GM19240 (cell line): ENCODE data around the gene TNFRSF8.

Experiments
- DNase-seq: peaks from one replicate; pipeline ENCODE4 v3.0.0; 2011; ENCODE audit warnings: low spot score; ENCODE audit not compliant: insufficient read length

Gene TNFRSF8

GRCh38 chr1:12172042-12172851 lies 109.1 kb downstream of the TNFRSF8 start:
- no peak for DNase-seq

DNA sequence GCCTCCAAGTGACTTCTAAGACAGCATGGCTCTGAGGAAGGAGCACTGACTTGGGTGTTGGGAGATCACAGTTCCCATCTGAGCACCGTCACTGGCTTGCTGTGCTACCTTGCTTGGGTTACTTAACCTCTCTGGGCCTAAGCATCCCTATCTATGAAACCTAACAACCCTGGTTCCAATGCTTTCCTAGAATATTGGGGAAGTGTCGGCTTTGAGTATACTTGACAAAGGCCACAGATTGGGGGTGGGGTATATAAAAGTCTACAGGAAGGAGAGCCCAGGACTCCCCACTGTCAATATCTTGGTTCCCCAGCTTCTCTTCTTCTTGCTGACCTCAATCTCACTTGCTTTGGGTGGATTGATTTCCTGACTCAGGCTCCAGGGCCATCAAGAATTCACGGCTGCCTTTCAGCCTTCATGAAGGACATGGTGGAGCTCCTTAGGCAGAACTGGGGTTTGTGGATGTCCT lies 110.0 kb downstream of the TNFRSF8 start:
- DNase-seq = no peak

GRCh38 chr1:12173631-12174121 lies 110.6 kb downstream of the TNFRSF8 start:
- DNase-seq = no peak

DNA sequence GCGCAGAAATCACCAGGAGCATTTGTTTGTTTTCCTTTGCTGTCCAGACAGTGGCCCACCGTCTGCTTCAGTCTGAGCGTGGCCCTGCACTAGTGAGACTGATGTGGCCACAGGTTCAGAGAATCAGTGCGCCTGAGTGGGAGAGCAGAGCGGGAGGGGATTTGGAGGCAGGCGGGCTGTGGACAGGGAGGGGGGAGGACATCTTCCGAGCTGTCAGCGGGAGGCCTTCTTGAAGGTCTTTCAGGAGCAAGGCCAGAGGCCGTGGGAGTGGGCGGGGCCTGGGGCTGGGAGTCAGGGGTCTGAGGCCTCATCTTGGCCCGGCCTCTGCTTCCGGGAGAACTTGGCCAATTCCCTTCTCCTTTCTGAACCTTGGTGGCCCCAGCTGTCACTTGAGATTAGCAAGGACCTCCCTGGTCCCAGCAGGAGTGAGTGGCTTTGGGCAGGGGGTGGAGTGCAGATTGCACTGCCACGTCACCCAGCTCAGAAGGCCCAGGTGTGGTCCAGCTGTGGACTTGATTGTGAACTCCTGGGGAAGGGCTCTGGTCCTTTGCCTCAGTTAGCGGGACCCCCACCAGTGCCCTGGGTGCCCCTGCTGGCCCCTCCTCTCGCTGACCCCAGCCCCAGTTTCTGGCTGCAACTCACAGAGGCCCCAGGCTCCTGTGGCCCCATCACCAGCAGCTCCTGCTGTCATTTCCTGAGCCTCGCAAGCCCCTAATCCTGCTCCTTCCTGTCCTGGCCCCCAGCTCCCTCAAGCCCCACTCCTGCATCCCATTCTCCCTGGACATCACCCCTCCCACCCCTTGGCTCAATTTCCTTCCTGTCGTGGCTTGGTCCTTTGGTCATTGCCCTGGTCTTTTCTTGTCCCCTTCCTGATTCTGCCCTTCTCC lies 112.1 kb downstream of the TNFRSF8 start:
- no peak for DNase-seq

DNA sequence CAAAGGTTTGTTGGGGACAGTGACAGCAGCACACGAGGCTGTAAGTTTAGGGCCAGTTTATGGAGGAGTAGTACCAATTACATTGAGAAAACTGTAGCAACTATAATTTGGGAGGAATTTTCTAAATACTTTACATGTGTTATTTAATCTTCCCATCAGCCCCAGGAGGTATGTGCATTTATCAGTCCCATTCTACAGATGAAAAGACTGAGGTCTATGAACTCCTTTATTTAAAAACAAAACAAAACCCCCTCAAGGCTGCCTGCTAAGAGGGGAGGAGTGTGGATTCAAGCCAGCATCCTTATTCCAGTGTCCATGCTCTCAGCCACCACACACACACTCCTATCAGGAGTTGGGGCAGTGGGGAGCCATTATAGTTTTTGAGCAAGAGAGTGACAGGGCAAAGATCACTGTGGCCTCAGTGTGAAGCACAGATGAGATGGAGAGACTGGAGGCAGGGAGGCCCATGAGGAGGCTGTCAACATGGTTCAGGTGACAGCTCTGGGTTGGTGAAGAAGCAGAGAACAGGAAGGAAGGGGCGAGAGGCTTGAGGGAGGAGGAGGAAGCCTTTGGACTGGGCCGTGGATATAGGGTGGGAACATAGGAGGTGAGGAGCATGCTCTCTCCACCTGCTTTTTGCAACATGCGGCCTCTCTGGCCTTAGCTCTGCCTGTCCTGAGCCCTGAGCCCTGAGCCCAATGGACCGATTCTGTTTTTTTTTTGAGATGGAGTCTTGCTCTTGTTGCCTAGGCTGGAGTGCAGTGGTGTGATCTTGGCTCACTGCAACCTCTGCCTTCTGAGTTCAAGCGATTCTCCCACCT lies 113.4 kb downstream of the TNFRSF8 start:
- DNase-seq = no peak

DNA sequence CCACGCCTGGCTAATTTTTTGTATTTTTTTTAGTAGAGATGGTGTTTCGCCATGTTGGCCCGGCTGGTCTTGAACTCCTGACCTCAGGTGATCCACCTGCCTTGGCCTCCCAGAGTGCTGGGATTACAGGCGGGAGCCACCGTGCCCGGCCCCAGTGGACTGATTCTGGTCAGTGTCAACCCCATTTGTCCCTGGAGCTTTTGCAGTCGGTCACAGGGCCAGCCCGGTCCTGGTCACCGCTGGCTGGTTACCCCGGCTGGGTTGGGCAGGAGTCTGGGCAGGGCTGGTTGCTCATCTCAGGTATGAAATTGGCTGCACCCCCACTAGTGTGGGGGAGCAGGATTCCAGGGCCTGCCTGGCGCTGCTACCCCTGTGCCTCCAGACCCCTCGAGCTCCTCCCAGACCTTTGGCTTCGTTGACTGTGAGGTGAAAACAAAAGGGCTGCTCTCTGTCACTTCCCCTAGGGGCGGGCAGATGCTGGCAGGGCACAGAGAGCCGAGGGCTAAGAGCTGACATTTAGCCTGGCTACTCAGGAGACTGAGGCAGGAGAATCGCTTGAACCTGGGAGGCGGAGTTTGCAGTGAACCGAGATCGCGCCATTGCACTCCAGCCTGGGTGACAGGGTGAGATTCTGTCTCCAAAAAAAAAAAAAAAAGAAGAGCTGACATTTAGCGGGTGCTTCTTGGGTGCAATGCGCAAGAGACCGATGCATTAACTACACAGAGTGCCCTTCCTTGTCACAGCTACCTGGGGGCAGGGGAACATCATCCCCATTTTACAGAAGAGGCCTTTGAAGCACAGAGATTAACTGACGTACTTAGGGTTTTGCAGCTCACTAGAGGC lies 114.3 kb downstream of the TNFRSF8 start:
- no peak for DNase-seq

DNA sequence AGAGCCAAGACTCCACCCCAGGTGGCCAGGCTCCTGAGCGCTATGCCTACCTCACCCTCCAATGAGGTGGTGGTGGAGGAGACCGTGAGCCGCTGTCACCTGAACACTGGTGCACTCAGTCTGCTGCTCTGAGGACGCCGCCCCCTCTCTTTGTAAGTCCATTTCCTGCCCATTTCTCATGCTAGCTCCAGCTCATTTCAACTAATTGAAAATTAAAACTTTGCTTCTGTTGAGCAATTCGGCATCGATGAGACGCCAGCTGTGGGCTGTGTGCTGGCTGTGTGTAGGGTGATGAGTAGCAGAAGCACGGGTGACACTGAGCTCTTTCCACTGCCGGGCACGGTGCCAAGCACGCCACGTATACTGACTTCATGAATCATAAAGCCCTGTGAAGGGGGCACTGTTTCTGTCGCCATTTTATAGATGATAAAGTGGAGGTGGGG lies 114.9 kb downstream of the TNFRSF8 start:
- no peak for DNase-seq

DNA sequence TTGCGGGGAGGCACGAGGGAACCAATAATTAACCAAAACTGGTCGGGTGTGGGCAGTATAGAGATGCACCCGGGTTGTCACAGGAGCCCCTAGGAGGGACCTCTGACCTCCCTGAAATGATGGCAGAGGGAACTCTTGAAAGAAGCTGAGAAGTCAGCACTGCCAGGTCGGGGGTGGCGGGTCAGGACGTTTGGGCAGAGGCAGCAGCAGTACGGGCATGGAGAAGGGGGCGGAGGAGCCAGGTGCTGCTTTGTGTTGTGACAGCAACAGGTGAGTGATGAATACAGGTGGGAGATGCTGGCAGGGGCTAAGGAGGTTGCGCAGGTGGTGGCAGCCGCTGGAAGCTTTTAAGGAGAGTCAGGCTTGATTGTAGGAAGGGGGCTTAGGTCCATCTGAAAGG lies 115.4 kb downstream of the TNFRSF8 start:
- no peak for DNase-seq

DNA sequence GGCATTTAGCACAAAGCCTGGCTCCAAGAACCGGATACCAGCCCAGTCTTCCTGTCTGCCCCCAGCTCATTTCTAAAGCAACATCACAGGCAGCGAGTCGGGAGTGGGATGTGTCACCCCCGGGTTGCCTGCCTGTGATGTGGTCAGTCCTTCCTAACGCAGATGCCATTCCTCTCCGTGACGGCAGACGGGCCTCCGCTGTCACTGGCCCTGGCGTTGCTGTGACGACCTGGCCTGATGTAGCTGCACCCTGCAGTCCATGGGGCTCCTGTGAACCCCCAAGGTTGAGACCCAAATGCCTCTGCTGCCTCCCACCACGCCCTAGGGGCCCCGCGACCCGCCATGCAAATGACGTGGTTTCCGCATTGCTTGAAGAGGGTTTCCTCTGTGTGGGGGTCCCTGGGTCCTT lies 116.0 kb downstream of the TNFRSF8 start:
- DNase-seq = no peak

DNA sequence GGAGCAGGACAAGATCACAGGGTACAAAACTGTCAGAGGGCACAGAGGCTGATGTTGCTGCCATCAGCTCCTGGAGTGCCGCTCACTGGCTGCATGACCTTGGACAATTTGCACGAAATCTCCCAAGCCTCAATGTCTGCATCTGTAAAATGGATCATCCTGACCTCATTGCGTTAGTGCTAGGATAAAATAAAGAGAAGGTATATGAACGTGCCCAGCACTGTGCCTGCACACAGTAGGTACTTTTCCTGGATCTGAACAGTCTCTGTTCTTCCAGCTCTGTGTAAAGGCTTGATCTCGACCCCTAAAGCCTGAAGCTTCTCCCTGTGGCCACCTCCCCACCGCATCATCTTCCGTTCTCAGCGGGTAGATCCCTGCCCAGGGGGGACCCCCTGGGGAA lies 116.6 kb downstream of the TNFRSF8 start:
- DNase-seq = no peak

DNA sequence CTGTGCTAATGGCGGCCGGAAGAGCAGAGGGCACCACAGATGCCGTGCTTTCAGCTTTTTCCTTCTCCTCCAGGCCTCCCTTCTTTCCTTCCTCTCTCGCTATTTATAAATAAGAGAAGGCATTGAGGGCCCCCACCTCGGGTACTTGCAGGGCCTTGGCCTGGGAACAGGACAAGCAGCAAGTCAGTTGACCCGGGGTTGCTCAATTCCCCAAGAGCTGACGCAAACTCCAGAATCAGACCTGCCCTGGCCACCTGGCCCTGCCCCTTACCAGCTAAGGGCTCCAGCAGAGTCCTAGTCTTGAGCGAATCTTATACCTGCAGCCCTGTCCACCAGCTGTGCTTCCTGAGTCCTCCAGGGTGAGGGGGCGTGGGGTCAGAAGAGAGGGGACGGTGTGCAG lies 117.2 kb downstream of the TNFRSF8 start:
- no peak for DNase-seq

DNA sequence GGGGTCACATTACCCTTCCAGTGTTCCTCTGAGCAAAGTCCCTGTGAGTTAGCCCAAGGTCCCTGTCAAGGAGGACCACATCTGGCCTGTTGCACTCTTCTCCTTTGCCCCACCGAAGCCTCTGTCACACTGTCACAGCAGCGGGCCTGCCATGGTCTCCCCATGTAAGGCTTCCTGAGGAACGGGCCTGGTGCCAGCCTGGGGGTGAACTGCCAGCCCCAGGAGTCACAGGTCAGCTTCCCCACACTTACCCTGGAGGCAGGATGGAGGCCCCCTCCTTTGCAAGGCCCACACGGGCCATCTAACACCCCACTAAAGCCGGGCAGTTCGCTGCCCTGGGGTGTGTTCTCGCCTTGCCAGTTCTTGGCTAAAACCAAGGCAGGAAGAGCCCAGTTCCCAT lies 117.8 kb downstream of the TNFRSF8 start:
- no peak for DNase-seq

GRCh38 chr1:12181568-12181967 lies 118.5 kb downstream of the TNFRSF8 start:
- no peak for DNase-seq

DNA sequence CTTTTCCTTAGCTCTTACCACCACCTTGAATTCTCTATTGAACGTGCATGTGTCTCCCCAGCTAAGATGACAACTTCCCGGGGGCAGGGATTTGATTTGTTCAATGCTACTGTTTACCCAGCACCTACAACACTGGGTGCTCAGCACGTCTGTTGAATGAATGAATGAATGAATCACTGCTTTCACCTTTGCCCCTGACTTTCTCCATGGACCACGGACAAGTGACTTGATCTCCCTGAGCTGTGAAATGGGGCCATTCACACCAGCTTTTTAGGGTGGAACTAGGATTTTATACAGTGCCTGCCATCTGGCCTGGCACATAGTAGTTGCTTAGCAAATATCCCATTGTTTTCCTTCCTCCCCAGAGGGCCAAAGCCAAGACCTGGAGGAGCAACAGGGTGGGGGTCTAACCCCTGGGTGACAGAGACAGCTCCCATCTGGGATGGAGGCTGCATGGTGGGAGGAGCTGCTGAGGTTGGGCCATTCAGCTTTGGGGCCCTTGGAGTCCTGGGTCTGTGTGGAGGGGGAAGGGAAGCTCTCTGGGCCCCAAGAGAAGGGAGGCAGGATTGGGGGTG lies 119.4 kb downstream of the TNFRSF8 start:
- DNase-seq = no peak

DNA sequence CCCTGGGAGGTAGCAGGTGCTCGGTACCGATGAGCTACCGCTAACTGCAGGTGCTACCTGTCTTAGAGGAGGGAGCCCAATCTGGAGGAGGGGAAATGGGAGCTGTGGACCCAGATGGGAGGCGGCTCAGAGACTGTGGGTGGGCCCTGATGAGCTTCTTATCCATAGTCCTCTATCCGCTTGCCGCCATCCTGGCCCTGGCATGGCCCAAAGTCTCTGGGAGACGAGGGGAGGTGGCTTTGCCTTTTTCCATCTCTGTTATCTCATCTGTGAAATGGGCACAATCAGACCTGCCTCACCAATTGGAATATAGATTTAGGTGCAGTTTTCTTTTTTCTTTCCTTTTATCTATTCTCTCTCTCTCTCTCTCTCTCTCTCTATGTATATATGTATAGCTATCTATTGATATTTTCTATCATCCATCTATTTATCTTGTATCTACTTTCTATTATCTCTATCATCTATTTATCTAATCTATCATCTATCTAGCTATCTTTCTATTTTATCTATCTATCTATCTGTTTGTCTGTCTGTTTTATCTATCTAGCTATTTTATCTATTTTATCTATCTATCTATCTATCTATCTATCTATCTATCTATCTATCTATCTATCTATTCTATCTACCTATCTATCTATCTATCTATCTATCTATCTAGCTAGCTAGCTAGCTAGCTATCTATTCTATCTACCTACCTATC lies 120.1 kb downstream of the TNFRSF8 start:
- no peak for DNase-seq

GRCh38 chr1:12184008-12184681 lies 121.0 kb downstream of the TNFRSF8 start:
- DNase-seq = no peak

DNA sequence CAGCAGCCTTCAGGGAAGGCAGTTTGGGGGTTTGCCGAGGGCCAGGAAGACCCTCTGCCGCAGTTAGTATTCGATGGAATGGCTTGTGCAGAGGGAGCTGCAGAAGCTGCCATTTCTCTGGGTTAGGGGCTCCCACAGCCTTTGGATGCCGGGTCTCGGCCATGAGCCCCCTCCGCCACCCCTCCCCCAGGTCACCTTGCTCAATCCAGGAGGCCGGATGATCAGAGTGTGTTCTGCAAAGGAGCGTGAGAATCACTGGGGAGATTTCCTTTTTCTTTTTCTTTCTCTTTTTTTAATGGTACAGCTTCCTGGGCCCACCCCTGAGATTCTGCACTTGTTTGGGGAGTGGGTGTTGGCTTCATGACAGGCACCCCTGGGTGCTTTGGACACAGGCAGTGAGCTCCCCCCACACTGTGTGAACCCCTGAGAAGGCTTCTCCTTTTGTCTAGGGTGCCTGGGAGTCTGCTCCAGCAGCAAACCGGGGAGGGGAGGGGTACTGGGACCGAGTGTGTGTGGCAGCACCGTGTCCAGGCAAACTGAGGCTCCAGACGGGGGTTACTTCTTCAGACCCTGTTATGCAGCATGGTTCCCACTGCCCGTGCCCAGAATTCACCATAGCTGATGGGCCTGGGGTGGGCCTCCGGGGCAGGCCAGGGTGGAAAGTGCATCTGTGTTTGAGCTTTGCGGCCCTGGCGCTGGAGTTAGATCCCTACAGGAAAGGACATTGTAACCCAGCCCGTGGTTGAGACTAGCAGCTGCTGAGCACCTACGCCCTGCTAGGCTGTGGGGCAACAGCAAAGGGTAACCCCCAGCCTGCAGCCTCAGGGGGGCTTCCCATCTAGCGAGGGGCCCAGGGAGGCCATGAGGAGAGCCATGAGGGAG lies 122.2 kb downstream of the TNFRSF8 start:
- DNase-seq = no peak
